Measurements from ENCODE around the gene DENND2C. TPM values are rescaled to one million over a fixed set of nuclear protein-coding genes. Genes with fewer than 3 reads are reported as not detected.

DENND2C gene
- total RNA-seq, 1 experiment from 2014 or later: 3.6 TPM

GRCh38 chr1:114694540-114695310 lies 24.9 kb upstream of the DENND2C start:
- no peaks in the 10 kb centered on the region for H4K20me1 ChIP-seq (ENCODE audit: control insufficient read depth, insufficient read depth, insufficient read length)
- H2AK5ac ChIP-seq (ENCODE audit: insufficient read length, low read length): no peak overlapping the region
- H3K79me2 ChIP-seq (ENCODE audit: insufficient read depth, low read length): no peaks in the 10 kb centered on the region
- no peak overlapping the region for H4K5ac ChIP-seq (ENCODE audit: insufficient read length, low read depth, low read length)
- no peak overlapping the region for H3K14ac ChIP-seq (ENCODE audit: insufficient read depth, low read length)
- H3K23ac ChIP-seq (ENCODE audit: insufficient read length, low read depth, low read length): no peak overlapping the region
- H3K27me3 Mint-ChIP-seq (ENCODE audit: low read depth): peaks cover 3% of the 10 kb centered on the region; the same call in 1 of the 2 replicates
- no peak overlapping the region for H3K27ac Mint-ChIP-seq
- TF ChIP-seq CTCF (conservative IDR thresholded peaks at IDR 0.05): no peak
- no peak overlapping the region for H4K91ac ChIP-seq (ENCODE audit: insufficient read length, low read depth, low read length)
- H3K9me3 ChIP-seq (ENCODE audit: control insufficient read depth, low read depth, low read length): no peaks in the 10 kb centered on the region
- H2BK5ac ChIP-seq (ENCODE audit: insufficient read length, low read length): no peak overlapping the region
- no peak overlapping the region for H4K8ac ChIP-seq (replicated peaks; ENCODE audit: insufficient read length, low read depth, low read length)
- no peaks in the 10 kb centered on the region for H3K79me1 ChIP-seq (ENCODE audit: insufficient read depth, low read depth, low read length, poor library complexity, severe bottlenecking)
- no peak for DNase-seq
- no peak overlapping the region for H3K4ac ChIP-seq (ENCODE audit: low read depth, low read length)
- H3K23me2 ChIP-seq (ENCODE audit: insufficient read length, low read depth, low read length, poor library complexity, severe bottlenecking): no peaks in the 10 kb centered on the region
- H2BK120ac ChIP-seq (ENCODE audit: low read depth, low read length, poor library complexity, severe bottlenecking): no peak overlapping the region
- H2BK20ac ChIP-seq (ENCODE audit: low read depth, low read length, poor library complexity, severe bottlenecking): no peak overlapping the region
- no peak overlapping the region for H2BK15ac ChIP-seq (ENCODE audit: low read depth, low read length)
- no peaks in the 10 kb centered on the region for H3K4me1 Mint-ChIP-seq
- H3K36me3 Mint-ChIP-seq (ENCODE audit: insufficient read depth in 1 of 3, low read depth in 3 of 3): no peaks in the 10 kb centered on the region
- no peak overlapping the region for H3K27ac ChIP-seq (ENCODE audit: insufficient read length, low read depth, low read length)
- H3K4me3 Mint-ChIP-seq: no peak overlapping the region
- no peaks in the 10 kb centered on the region for H3K27me3 ChIP-seq (ENCODE audit: insufficient read depth, low read length)
- H2BK12ac ChIP-seq (ENCODE audit: insufficient read length, low read depth, low read length): no peak overlapping the region
- H3K9me3 Mint-ChIP-seq: no peaks in the 10 kb centered on the region
- no peak overlapping the region for H2AFZ ChIP-seq (ENCODE audit: low read length)
- no peak overlapping the region for H3K9ac ChIP-seq (ENCODE audit: extremely low read depth, insufficient read length, low read length)
- no peaks in the 10 kb centered on the region for H3K4me1 ChIP-seq (ENCODE audit: insufficient read depth, low read length)
- H3K4me2 ChIP-seq (ENCODE audit: insufficient read depth, insufficient read length, low read length): no peak overlapping the region
- H3K18ac ChIP-seq (ENCODE audit: insufficient read length, low read depth, low read length): no peak overlapping the region
- no CpG with 5 or more reads among the region's 9 CpGs for WGBS (ENCODE audit: extremely low coverage, insufficient read length, low lambda C conversion rate)
- no peak overlapping the region for H3T11ph ChIP-seq (ENCODE audit: low read length)
- no peak overlapping the region for H3K56ac ChIP-seq (ENCODE audit: insufficient read length, low read depth, low read length)
